GM19023 (cell line): ENCODE measurements around the gene FHIT.
"Not testable (repeated sequence)": the region's sequence is repeated elsewhere in the genome, so short reads cannot be mapped to it uniquely, and the experiment has no call there.

Experiments
- ATAC-seq: cut with Tn5 transposase; IDR thresholded peaks from one replicate; pipeline ENCODE4 v1.9.1; 2021; ENCODE audit warnings: mild to moderate bottlenecking, moderate library complexity; ENCODE audit not compliant: unreplicated experiment

Gene FHIT

GRCh38 chr3:59829527-59829926 is 1421.7 kb downstream of the FHIT start:
- ATAC-seq: no peak

- no peak for ATAC-seq
Observed at GRCh38 chr3:59824876-59825275, 1426.4 kb downstream of the FHIT start.

DNA sequence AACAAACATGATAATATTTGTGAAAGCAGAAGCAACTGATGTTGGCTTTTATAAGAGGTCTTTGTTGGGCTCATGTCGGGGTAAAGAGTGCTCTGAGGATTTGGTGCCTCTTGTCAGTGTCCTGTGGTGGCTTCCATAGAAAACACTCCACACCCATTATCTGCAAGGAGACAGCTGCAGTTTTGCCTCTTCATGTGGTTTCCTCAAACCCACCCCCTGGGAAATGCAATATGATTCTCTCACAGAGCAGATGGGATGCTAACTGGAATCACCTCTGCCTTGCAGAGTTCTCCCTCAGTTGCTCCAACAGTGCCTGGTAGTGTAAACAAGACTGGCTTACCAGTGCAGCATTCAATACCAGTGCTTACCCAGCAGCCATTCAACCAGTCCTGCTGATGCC is 1430.0 kb downstream of the FHIT start:
- ATAC-seq: no peak

DNA sequence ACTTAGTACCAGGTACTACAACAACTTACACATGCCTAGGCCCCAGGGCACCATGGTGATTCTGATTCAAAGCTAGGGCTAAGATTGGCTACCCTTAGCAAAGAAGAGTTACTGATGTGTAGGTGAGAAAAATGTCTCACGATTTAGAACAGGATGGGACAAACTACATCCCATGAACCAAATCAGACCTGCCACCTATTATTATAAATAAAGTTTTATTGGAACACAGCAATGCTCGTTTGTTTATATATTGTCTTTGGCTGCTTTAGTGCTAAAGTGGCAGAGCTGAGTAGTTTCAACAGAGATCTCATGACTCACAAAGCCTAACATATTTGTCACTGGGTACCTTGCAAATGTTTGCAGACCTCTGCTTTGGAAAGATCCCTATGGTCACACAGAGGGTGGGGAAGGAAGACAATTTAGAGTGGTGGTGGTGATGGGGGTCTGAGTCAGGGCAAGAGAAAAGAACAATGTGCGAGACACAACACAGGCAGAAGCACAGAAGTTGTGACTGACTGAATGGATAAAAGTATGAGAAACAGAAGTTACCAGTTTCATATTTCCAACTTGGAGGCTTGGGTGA is 1430.8 kb downstream of the FHIT start:
- no peak for ATAC-seq

GRCh38 chr3:59818919-59819300 is 1432.3 kb downstream of the FHIT start:
- no peak for ATAC-seq

DNA sequence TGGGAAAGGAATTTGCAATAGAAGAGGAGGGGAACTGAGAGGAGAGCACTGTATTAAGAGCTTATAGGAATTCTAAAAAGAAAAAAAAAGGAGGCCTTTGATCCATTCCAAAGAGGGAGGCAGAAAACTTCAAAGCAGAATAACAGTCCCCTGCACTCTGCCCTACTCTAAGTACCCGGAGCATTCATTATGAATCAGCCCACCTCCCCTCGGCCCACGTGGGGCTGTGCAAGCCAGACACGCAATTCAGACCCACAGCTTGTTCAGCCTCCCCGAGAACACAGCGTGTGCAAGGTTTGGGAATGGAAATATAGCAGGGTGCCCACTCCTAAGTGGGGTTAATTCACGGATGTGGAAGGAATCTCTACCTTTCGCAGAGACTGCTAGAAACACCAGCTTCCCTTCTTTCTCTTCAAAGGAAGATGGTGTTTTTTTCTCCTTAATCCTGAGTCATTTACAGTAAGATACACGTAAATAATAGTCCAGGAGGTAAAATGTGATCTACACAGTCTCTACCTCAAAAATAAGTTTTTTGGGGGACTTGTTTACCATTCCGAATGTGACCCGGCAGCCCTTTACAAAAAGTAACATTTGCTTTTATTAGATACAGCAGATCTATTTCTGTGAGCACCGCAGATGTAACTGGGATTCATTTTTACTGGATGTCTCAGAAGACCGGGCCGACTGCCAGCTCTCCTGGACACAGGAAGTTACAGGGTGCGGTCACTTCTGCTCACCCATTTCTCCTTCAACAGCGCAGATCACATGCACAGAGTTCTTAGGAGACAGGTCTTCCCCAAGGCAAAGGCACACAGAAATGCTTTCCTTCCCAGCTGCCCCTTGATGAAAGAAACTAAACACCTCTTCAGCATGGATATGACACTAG is 1433.0 kb downstream of the FHIT start:
- no peak for ATAC-seq

DNA sequence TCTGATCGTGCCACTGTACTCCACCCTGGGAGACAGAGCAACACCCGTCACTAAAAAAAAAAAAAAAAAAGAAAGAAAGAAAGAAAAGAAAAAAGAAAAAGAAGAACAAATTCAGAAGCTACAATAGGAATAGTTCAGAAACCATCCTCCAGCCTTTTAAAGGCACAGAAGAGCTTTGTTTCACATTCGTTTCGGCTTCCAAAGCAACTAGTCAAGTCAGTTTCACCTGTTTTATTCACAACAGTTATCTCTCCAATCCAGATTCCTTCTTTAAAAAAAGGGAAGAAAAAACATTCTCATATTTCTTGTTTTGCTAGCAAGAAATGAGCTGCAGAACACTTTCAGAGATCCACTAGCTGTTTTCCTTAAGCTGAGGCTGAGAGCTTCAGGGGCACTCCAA is 1433.7 kb downstream of the FHIT start:
- no peak for ATAC-seq

DNA sequence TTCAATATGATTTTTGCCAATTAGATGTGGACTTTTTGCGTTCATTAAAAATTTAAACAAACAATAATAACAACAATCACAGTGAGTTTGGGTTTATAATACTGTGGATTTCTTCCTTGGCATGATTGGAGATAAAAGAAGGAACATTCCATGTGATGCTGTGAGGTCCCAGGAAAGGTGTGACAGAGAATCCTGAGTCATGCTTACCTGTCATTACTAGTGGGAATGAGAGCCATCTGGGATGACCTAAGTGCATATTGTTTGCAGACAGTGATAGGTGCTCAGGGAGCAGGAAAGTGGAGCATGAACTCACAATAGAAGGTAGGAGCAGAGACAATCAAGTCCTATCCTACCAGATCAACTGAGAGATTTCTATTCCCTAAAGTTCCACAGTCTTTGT is 1434.9 kb downstream of the FHIT start:
- ATAC-seq: no peak

DNA sequence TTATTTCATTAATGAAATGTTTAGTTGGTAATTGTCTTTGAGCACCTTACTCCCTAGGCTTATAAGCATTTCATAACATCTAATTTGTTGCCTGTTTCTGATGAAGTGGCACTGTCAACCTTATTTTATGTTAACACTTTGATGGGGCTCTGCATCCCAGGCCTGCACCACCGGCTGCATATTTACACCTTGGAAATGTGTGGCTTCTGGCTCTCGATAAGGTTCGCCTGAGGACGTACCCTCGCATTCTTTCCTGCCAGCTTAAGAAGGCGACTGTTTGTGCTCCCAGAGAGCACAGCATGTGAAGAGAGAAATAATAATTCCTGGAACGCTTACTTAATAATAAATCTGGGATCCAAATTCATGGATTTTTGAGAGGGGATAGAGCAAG is 1438.1 kb downstream of the FHIT start:
- no peak for ATAC-seq

- no peak for ATAC-seq
Observed at GRCh38 chr3:59812237-59813147, 1438.8 kb downstream of the FHIT start.

- ATAC-seq: no peak
Observed at GRCh38 chr3:59811160-59811559, 1440.1 kb downstream of the FHIT start.

- no peak for ATAC-seq
Observed at GRCh38 chr3:59810606-59811005, 1440.6 kb downstream of the FHIT start.

DNA sequence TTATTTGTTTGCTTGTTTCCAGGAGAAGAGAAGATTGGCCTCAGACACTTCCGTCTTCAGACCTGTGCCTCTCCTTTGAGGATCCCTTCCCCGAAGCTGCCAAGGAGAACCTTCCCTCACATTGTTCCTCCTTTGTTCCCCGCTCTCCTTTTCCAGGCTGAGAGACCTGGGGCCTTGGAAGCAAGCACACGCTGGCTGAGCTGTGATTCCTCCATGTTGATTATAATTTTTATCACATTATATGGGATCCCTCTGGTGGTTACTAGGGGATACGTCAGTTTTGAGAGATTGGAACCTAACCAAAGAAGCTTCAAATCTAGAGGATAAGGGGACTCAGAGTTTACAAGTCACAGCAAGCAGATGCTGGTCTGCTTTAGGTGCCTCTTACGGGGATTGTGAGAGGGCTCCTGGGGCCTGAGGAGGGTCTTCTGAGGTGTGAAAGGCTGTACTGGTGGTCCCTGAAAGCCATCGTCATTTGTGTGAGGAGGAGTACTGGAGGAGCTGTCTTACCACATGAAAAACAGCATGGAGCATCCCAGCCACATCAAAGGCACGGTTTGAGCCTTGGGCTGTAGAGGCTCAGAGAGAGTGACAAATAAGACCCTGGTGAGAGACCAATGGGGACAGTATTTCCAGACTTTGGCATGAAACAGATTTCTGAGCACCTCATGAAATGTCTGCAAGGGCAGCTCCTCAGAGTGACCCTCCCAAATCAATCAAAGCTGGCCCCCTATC is 1441.4 kb downstream of the FHIT start:
- no peak for ATAC-seq

GRCh38 chr3:59809016-59809415 is 1442.2 kb downstream of the FHIT start:
- no peak for ATAC-seq

- no peak for ATAC-seq
Observed at GRCh38 chr3:59808446-59808845, 1442.8 kb downstream of the FHIT start.

DNA sequence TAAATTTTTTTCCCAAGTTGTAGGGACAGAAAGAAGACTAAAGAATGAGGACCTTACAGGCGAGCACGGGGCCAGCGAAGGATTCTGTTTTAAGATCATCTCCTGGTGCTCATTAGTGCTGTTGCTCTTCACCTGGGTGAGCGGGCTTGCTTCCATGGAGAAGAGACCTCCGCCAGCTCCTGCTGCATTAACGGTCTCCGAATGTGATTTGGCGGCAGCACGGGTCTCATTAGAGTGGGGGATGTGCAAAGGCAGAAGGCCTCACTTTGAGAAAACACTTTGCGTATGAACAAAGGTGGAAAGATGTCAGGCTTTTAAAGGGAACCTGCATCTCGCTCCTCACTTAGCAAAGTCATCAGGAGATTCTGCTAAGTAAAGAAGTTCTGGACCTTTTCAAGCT is 1448.0 kb downstream of the FHIT start:
- ATAC-seq: no peak

GRCh38 chr3:59802453-59802852 is 1448.8 kb downstream of the FHIT start:
- not testable (repeated sequence) for ATAC-seq

GRCh38 chr3:59802045-59802444 is 1449.2 kb downstream of the FHIT start:
- no peak for ATAC-seq

DNA sequence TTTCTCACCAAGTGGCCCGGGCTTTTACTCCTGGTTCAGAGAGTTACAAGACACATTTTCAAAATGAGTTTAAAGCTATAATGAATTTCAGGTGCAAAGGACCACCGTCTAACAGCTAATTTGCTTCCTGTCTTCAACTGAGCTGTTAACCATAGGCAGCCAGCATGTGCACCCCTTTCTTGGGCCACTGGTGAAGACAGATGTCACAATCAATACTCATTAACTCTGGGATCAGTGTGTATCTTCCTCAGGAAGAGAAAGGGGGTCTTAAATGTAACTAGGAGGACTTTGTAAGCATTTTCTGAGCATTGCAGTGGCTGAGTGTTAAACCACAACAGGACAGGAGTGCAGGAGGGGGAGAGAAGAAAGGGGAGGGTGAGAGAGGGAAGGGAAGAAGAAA is 1450.8 kb downstream of the FHIT start:
- ATAC-seq: no peak

DNA sequence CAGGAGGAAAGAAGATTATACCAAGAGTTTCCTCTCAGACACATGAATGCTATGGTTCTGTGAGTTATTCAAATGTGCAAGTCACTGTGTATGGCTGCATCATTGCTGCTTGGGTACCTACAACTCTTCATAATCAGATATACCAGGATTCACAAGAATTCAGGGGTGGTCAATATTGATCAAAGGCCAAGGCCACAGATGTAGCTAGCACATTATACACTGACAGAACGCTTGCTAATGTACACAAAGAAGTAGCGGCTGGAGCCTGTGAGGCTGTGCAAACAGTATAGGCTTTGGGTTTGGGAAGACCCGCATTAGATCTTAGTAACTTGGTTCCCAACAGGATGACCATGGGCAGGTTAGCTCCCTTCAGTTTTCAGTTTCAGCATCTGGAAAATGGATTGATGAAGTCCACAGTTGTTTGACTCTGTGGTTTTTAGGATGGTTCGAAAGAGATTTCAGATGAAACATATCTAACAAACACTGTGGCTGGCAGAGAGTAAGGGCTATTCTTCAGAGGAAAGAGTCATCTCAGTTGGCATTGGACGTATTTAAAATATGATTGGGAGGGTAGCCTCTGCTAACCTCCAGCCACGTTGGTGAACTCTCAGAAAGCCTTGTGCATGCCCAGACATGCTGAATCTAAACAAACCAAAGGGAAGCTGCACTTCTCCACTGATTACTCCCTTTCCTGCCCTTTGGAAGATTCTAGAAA is 1452.7 kb downstream of the FHIT start:
- ATAC-seq: no peak
